Endothelial cell of umbilical vein (primary cell): ENCODE results near the gene OARD1. TPM values are rescaled to one million over a fixed set of nuclear protein-coding genes. Genes with fewer than 3 reads are reported as not detected.

Experiments used
- BruUV-seq: library from RNA; stranded (reverse); fragments of 400-500 nt; replicated peaks from 2 replicates; lab custom pipeline; 2021; lab: Mats Ljungman, UMichigan
- CTCF ChIA-PET: fragments of 300-600, 350-600 bp; sonication (Branson Sonifier 250); formaldehyde crosslinking; loops from one replicate; lab custom pipeline; 2021; ENCODE audit warnings: antibody characterized with exemption, inconsistent platforms; lab: Charles Lee
- POLR2A ChIA-PET: fragments of 300-600, 350-600 bp; sonication (Branson Sonifier 250); formaldehyde crosslinking; loops from one replicate; lab custom pipeline; 2021; ENCODE audit warnings: antibody characterized with exemption, inconsistent platforms; lab: Charles Lee
- DNase-seq: peaks from one replicate; pipeline ENCODE4 v3.0.0-alpha.2; 2011; ENCODE audit warnings: low read depth, low spot score
- FAIRE-seq: peaks from 2 replicates; lab custom pipeline; 2011; peaks lifted over from hg19 to GRCh38; lab: Jason Lieb, UNC
- H2AFZ ChIP-seq: 2 replicates; pipeline ENCODE4 v1.6.0; 2012; ENCODE audit warnings: low read depth, low read length, control low read depth, inconsistent platforms
- H3K27ac ChIP-seq: 2 replicates; pipeline ENCODE4 v1.5.1; 2011; ENCODE audit warnings: low read depth, mild to moderate bottlenecking, control low read depth, low read length, moderate library complexity; ENCODE audit not compliant: insufficient read depth
- H3K27me3 ChIP-seq, 2 experiments: 2 replicates each; pipeline versions ENCODE4 v1.6.0 to v1.6.1; 2011; ENCODE audit warnings: low read length in 2 of 2, mixed read lengths in 1 of 2; ENCODE audit not compliant: control insufficient read depth in 2 of 2, insufficient read depth in 2 of 2
- H3K36me3 ChIP-seq, 2 experiments: 2 replicates in 1 of 2; 3 replicates in 1 of 2; pipeline ENCODE4 v1.5.1; 2011; ENCODE audit warnings: low read length in 2 of 2, mild to moderate bottlenecking in 1 of 2, moderate library complexity in 1 of 2; ENCODE audit not compliant: control insufficient read depth in 2 of 2, insufficient read depth in 2 of 2; ENCODE audit errors: extremely low read depth in 1 of 2
- H3K4me1 ChIP-seq: 3 replicates; pipeline ENCODE4 v1.5.1; 2011; ENCODE audit warnings: mild to moderate bottlenecking, low read length; ENCODE audit not compliant: control insufficient read depth, insufficient read depth; ENCODE audit errors: extremely low read depth
- H3K4me2 ChIP-seq: 2 replicates; pipeline ENCODE4 v1.6.1; 2011; ENCODE audit warnings: low read length, control low read depth, mixed read lengths; ENCODE audit not compliant: insufficient read depth
- H3K4me3 ChIP-seq, 3 experiments: fragments of 200-600 bp in 1 of 3; sonication (generic), shearing (Covaris generic) in 1 of 3; replicated peaks in 1 of 3; 2 replicates each; pipeline ENCODE4 v1.5.1; 2011 to 2016; ENCODE audit warnings: control low read depth in 3 of 3, low read length in 3 of 3, mild to moderate bottlenecking in 2 of 3, inconsistent platforms in 1 of 3, low read depth in 1 of 3, moderate library complexity in 1 of 3; ENCODE audit not compliant: insufficient read depth in 1 of 3
- H3K79me2 ChIP-seq: 2 replicates; pipeline ENCODE4 v1.6.0; 2012; ENCODE audit warnings: low read length, inconsistent platforms; ENCODE audit not compliant: control insufficient read depth, insufficient read depth
- H3K9ac ChIP-seq: replicated peaks from 2 replicates; pipeline ENCODE3; 2011; ENCODE audit warnings: low read length, control low read depth; ENCODE audit not compliant: insufficient read depth; ENCODE audit errors: extremely low read depth
- H3K9me1 ChIP-seq: replicated peaks from 3 replicates; pipeline ENCODE4 v1.6.0; 2011; ENCODE audit warnings: mild to moderate bottlenecking, low read length; ENCODE audit not compliant: control insufficient read depth, insufficient read depth; ENCODE audit errors: extremely low read depth
- H3K9me3 ChIP-seq: replicated peaks from 2 replicates; pipeline ENCODE4 v1.5.1; 2012; ENCODE audit warnings: low read length, inconsistent platforms; ENCODE audit not compliant: control insufficient read depth, insufficient read depth
- H4K20me1 ChIP-seq: replicated peaks from 2 replicates; pipeline ENCODE3; 2011; ENCODE audit warnings: mild to moderate bottlenecking, low read length; ENCODE audit not compliant: control insufficient read depth, insufficient read depth; ENCODE audit errors: extremely low read depth
- EZH2 ChIP-seq: IDR thresholded peaks from 2 replicates; pipeline ENCODE4 v1.6.1; 2012; ENCODE audit warnings: borderline replicate concordance, low read depth, mild to moderate bottlenecking, moderate library complexity, low read length, inconsistent platforms; ENCODE audit not compliant: severe bottlenecking
- FOS ChIP-seq: IDR thresholded peaks from 2 replicates; pipeline ENCODE4 v1.6.1; 2011; ENCODE audit warnings: mild to moderate bottlenecking, low read length, moderate library complexity, borderline replicate concordance; ENCODE audit not compliant: insufficient read depth
- GATA2 ChIP-seq: IDR thresholded peaks from 2 replicates; pipeline ENCODE4 v1.7.0; 2011; ENCODE audit warnings: low read depth, mild to moderate bottlenecking, moderate library complexity, mixed read lengths, low read length; ENCODE audit not compliant: insufficient read length, insufficient read depth
- JUN ChIP-seq: IDR thresholded peaks from 2 replicates; pipeline ENCODE4 v1.6.1; 2011; ENCODE audit warnings: borderline replicate concordance, low read depth; ENCODE audit not compliant: insufficient read length, insufficient read depth
- MYC ChIP-seq: IDR thresholded peaks from one replicate; pipeline ENCODE4 v1.6.1; 2011; ENCODE audit warnings: mild to moderate bottlenecking, low read depth, low read length
- POLR2A ChIP-seq: IDR thresholded peaks from 2 replicates; pipeline ENCODE4 v1.6.1; 2012; ENCODE audit warnings: low read depth, mild to moderate bottlenecking, control low read depth, low read length
- POLR2AphosphoS5 ChIP-seq: IDR thresholded peaks from 2 replicates; pipeline ENCODE4 v1.6.1; 2012; ENCODE audit warnings: low read depth, mild to moderate bottlenecking, control low read depth, low read length, moderate library complexity; ENCODE audit not compliant: insufficient read depth
- dilution Hi-C: fragments of 300-500 bp; cut with MboI; formaldehyde crosslinking; loops from one replicate; pipeline ENCODE4 v1.15.0; 2019; ENCODE audit warnings: low sequenced_read_pairs; ENCODE audit not compliant: extremely low pct_ligation_motif_present
- intact Hi-C: fragments of 100-400 bp; cut with micrococcal nuclease; formaldehyde crosslinking; loops from one replicate; pipeline ENCODE4 v1.10.0; 2022
- polyA plus RNA-seq, 4 experiments: library from polyadenylated mRNA; depleted of rRNA in 3 of 4; stranded (reverse) in 3 of 4; unstranded in 1 of 4; fragments of >200 nt; gene quantifications; 2 replicates each; pipeline versions ENCODE4 v1.2.1 to v1.2.3, GENCODE V29; 2011 to 2012; ENCODE audit warnings: missing spikeins in 1 of 4
- total RNA-seq: library from RNA; stranded (reverse); gene quantifications from 2 replicates; pipeline ENCODE4 v1.2.3, GENCODE V29; 2021
- TF ChIP-seq, protein P1 (sequence below), 2 donors: IDR thresholded peaks; 1 replicate in 1 of 2; 2 replicates in 1 of 2; pipeline ENCODE4 v1.5.1; 2011; ENCODE audit warnings: low read length in 2 of 2, mild to moderate bottlenecking in 2 of 2, moderate library complexity in 2 of 2, control low read depth in 1 of 2, inconsistent platforms in 1 of 2, low read depth in 1 of 2; ENCODE audit not compliant: insufficient read depth in 1 of 2; ENCODE audit errors: extremely low read depth in 1 of 2
- TF ChIP-seq, protein P2 (sequence below): IDR thresholded peaks from 2 replicates; pipeline ENCODE4 v1.6.1; 2011; ENCODE audit not compliant: insufficient read depth, insufficient read length

The OARD1 gene
- total and polyA plus RNA-seq, 2 donors (not counting 3 experiments of a cell fraction or from before 2014, with no cell fraction given), result 5.2 to 13.0 TPM

DNA sequence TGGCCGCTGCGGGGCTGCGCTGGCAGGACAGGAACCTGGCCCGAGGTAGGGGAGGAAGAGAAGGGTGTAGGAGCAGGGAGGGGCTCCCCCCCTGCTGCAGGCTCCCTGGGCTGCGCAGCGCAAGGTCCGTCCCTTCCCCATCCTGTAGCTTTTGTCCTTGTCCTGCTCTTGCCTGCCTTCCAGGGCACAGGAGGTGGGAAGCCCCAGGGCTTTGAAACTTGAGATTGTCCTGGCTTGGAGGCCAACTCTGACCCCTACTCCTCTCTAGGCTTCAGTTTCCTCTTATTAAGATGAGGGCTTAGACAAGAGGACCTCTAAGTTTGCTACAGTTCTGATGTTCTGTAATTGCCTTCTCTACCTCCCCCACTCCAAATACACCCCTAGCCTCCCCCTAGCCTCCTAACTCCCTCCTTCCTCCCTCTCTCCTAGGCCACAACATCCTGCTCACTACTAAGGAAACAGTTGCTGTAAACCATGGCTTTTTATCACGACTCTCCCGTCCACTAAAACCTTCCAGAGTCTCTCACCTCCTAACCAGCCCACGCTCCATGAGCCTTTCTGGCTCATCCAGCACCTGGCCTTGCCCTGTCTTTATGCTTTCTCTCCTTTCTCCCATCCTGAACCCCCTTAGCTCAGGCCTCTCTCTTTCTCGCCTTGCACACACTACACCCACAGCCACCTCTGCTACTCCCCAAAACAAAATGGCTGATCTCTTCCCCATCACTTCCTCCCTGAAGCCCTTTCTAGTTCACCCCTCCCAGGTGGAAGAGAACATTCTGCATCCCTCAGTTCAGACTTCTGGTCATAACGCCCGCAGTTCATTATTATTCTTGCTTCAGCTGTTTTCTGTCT is 43.4 kb downstream of the OARD1 start:
- H4K20me1 ChIP-seq, result no peaks in the 10 kb centered on the region
- POLR2A ChIA-PET, result no interaction called here
- peak overlapping the region; percentile 89 for H2AFZ ChIP-seq
- CTCF ChIA-PET, result interaction anchor here (0.6 to 4.0 kb wide), 39 partner anchors 8 to 1680 kb away, joined by 3 to 96 read pairs (median 5); partner anchors contain the start of genes APOBEC2, TSPO2 and UNC5CL
- no peaks in the 10 kb centered on the region for H3K79me2 ChIP-seq
- no peaks in the 10 kb centered on the region for H3K9me3 ChIP-seq
- no peaks in the 10 kb centered on the region for H3K9me1 ChIP-seq
- no peaks in the 10 kb centered on the region for H3K36me3 ChIP-seq
- dilution Hi-C loops (no loop called here), intact Hi-C loops (loop anchor here (1.0 to 5.0 kb wide), 8 partner anchors 22 to 1681 kb away; no protein-coding TSS in a partner anchor)
- no TSS peak for BruUV-seq
- TF ChIP-seq EZH2 (no peak), MYC (no peak), POLR2A (no peak), POLR2AphosphoS5 (no peak), FOS (no peak), GATA2 (no peak), JUN (no peak)
- TF ChIP-seq, protein P1, sequence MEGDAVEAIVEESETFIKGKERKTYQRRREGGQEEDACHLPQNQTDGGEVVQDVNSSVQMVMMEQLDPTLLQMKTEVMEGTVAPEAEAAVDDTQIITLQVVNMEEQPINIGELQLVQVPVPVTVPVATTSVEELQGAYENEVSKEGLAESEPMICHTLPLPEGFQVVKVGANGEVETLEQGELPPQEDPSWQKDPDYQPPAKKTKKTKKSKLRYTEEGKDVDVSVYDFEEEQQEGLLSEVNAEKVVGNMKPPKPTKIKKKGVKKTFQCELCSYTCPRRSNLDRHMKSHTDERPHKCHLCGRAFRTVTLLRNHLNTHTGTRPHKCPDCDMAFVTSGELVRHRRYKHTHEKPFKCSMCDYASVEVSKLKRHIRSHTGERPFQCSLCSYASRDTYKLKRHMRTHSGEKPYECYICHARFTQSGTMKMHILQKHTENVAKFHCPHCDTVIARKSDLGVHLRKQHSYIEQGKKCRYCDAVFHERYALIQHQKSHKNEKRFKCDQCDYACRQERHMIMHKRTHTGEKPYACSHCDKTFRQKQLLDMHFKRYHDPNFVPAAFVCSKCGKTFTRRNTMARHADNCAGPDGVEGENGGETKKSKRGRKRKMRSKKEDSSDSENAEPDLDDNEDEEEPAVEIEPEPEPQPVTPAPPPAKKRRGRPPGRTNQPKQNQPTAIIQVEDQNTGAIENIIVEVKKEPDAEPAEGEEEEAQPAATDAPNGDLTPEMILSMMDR (IDR thresholded peaks at IDR 0.05; ENCODE audit: extremely low read depth in 1 of 2, insufficient read depth in 1 of 2, low read depth in 1 of 2, low read length in 2 of 2), result no peak
- TF ChIP-seq, protein P2, sequence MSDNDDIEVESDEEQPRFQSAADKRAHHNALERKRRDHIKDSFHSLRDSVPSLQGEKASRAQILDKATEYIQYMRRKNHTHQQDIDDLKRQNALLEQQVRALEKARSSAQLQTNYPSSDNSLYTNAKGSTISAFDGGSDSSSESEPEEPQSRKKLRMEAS, result no peak
- peak overlapping the region in 1 of 3 experiments; percentile 28 for H3K4me3 ChIP-seq
- no peak overlapping the region for H3K9ac ChIP-seq
- peaks cover 0 to 4% of the 10 kb centered on the region in 2 experiments for H3K27me3 ChIP-seq
- peak overlapping the region; percentile 27 for H3K4me2 ChIP-seq
- DNase-seq (no peak), FAIRE-seq (peak; percentile 12)
- H3K4me1 ChIP-seq, result peaks cover 6% of the 10 kb centered on the region
- no peak overlapping the region for H3K27ac ChIP-seq
